GM23338 (cell line): ENCODE results near the gene GKN1. TPM values are rescaled to one million over a fixed set of nuclear protein-coding genes. Genes with fewer than 3 reads are reported as not detected.

ENCODE experiments used
- ATAC-seq: fragments of 200-7000 bp; cut with Tn5 transposase; 3 replicates; pipeline ENCODE4 v1.9.1; 2020
- DNase-seq: peaks from one replicate; pipeline ENCODE4 v3.0.0-alpha.2; 2015; ENCODE audit warnings: low spot score
- H2AFZ ChIP-seq: fragments of 200-600 bp; sonication (generic); 2 replicates; pipeline ENCODE4 v1.8.0; 2016; ENCODE audit warnings: antibody characterized with exemption, mild to moderate bottlenecking, moderate library complexity
- H3F3A ChIP-seq: fragments of 200-600 bp; sonication (generic); replicated peaks from 2 replicates; pipeline ENCODE4 v1.8.0; 2017; ENCODE audit warnings: antibody characterized with exemption, mixed run types, low read depth
- H3K27ac ChIP-seq: fragments of 200-600 bp; sonication (generic); 2 replicates; pipeline ENCODE4 v1.6.1; 2016; ENCODE audit warnings: low read depth
- H3K27me3 ChIP-seq: fragments of 200-600 bp; sonication (generic); 2 replicates; pipeline ENCODE4 v1.8.0; 2016; ENCODE audit warnings: mild to moderate bottlenecking, mixed run types, moderate library complexity; ENCODE audit not compliant: insufficient read depth
- H3K36me3 ChIP-seq: fragments of 200-600 bp; sonication (generic); 2 replicates; pipeline ENCODE4 v1.8.0; 2016; ENCODE audit warnings: mild to moderate bottlenecking; ENCODE audit not compliant: insufficient read depth
- H3K4me1 ChIP-seq: fragments of 200-600 bp; sonication (generic); 2 replicates; pipeline ENCODE4 v1.8.0; 2016; ENCODE audit warnings: mild to moderate bottlenecking, moderate library complexity; ENCODE audit not compliant: insufficient read depth
- H3K4me2 ChIP-seq: fragments of 200-600 bp; sonication (generic); 2 replicates; pipeline ENCODE4 v1.7.1; 2017; ENCODE audit warnings: mixed run types
- H3K4me3 ChIP-seq: fragments of 200-600 bp; sonication (generic); 2 replicates; pipeline ENCODE4 v1.6.1; 2016; ENCODE audit warnings: mixed run types
- H3K79me2 ChIP-seq: fragments of 200-600 bp; sonication (generic); replicated peaks from 2 replicates; pipeline ENCODE4 v1.8.0; 2017; ENCODE audit warnings: mild to moderate bottlenecking; ENCODE audit not compliant: insufficient read depth
- H3K9me2 ChIP-seq: fragments of 200-600 bp; sonication (generic); 2 replicates; pipeline ENCODE4 v1.8.0; 2017; ENCODE audit not compliant: insufficient read depth
- H4K20me1 ChIP-seq: fragments of 200-600 bp; sonication (generic); replicated peaks from 2 replicates; pipeline ENCODE4 v1.8.0; 2017; ENCODE audit warnings: mild to moderate bottlenecking; ENCODE audit not compliant: insufficient read depth
- H3K27ac Mint-ChIP-seq: 2 replicates; pipeline ENCODE4 v1.8.0; 2020; ENCODE audit warnings: inconsistent platforms, mild to moderate bottlenecking, moderate library complexity, mixed read lengths
- H3K27me3 Mint-ChIP-seq: 3 replicates; pipeline ENCODE4 v1.8.0; 2022; ENCODE audit warnings: low read depth, mild to moderate bottlenecking, moderate library complexity, mixed read lengths, inconsistent platforms; ENCODE audit not compliant: insufficient read depth, poor library complexity
- H3K36me3 Mint-ChIP-seq: 3 replicates; pipeline ENCODE4 v1.8.0; 2021; ENCODE audit warnings: low read depth, mild to moderate bottlenecking, inconsistent platforms, moderate library complexity, mixed read lengths
- H3K4me1 Mint-ChIP-seq: 3 replicates; pipeline ENCODE4 v1.8.0; 2020; ENCODE audit warnings: mild to moderate bottlenecking, inconsistent platforms, mixed read lengths
- H3K4me3 Mint-ChIP-seq: 3 replicates; pipeline ENCODE4 v1.8.0; 2021; ENCODE audit warnings: moderate library complexity, mild to moderate bottlenecking, inconsistent platforms, mixed read lengths
- H3K9me3 Mint-ChIP-seq: 3 replicates; pipeline ENCODE4 v1.8.0; 2020; ENCODE audit warnings: moderate library complexity, mild to moderate bottlenecking, inconsistent platforms, mixed read lengths
- CREB1 ChIP-seq: fragments of 250-450 bp; sonication (Bioruptor Pico); IDR thresholded peaks from 2 replicates; pipeline ENCODE4 v1.5.0; 2020; ENCODE audit warnings: low read depth, mild to moderate bottlenecking, moderate library complexity
- EZH2phosphoT487 ChIP-seq: fragments of 200-600 bp; sonication (generic); IDR thresholded peaks from one replicate; pipeline ENCODE4 v1.8.1; 2018; ENCODE audit warnings: antibody characterized with exemption; ENCODE audit not compliant: unreplicated experiment
- JUNB ChIP-seq: IDR thresholded peaks from one replicate; pipeline ENCODE4 v1.6.1; 2016; ENCODE audit warnings: antibody characterized with exemption; ENCODE audit not compliant: unreplicated experiment
- POLR2AphosphoS5 ChIP-seq: IDR thresholded peaks from 2 replicates; pipeline ENCODE4 v1.6.1; 2016; ENCODE audit warnings: antibody characterized with exemption, low read depth
- ZNF331 ChIP-seq: fragments of 250-450 bp; sonication (Bioruptor Pico); IDR thresholded peaks from 2 replicates; pipeline ENCODE4 v1.5.0; 2020; ENCODE audit warnings: low read depth, mild to moderate bottlenecking, moderate library complexity
- polyA plus RNA-seq: library from polyadenylated mRNA; unstranded; fragments of >200 nt; fragmentation: Nextera tagmentation; extraction: Ambion mirVana; gene quantifications from 2 replicates; pipeline ENCODE4 v1.2.1, GENCODE V29; 2016
- total RNA-seq: library from RNA; depleted of rRNA; stranded (reverse); fragments of >200 nt; shearing (Covaris generic); gene quantifications from 2 replicates; pipeline ENCODE4 v1.2.3, GENCODE V29; 2014; rRNA removed
- TF ChIP-seq, protein P1 (sequence below), 2 experiments: fragments of 200-600 bp in 1 of 2; sonication (generic) in 1 of 2; conservative IDR thresholded peaks; 2 replicates each; pipeline versions ENCODE4 v1.5.1 to v1.6.1; 2016 to 2017; ENCODE audit warnings: antibody characterized with exemption in 2 of 2, low read depth in 2 of 2, mild to moderate bottlenecking in 2 of 2, moderate library complexity in 1 of 2
- TF ChIP-seq, protein P2 (sequence below): fragments of 250-450 bp; sonication (Bioruptor Pico); IDR thresholded peaks from 2 replicates; pipeline ENCODE4 v1.5.0; 2020; ENCODE audit warnings: mild to moderate bottlenecking, moderate library complexity

GKN1 gene
- total and polyA plus RNA-seq, 2 experiments from 2014 or later: not detected

DNA sequence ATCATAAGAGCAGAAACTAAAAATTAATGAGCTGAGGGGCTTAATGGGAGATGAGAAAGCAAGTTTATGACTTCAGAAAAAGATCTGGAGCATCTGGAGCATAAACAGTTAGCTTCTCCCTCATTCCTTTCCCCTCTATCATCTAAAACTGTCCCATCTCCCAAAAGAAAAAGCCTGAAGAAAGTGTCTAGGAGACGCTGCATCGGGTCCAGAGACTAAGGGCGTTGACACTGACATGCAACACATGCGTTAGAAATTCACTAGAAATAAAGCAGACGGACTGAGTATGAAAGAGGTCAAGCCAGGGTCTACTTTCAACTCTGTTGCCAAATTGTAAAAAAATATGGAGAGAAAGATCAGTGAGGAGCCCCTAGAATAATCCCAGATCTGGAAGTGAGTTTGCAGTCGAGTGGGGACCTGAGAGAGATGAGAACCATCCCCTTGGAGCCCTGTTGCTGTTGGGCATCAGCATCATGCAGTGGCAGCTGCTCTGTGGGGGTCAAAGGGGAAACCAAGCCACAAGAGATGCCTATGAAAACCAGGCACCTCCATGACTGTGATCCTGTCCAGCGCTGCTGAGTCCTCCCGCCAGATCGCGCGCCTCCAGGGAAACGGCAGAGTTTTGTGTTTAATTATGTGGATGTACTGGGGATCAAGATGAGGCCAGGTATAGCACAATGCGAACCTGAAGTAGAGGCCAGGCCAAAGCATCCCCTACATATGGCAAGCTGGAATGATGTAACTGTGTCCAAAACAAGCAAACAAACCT is 52.4 kb downstream of the GKN1 start:
- Histone ChIP-seq H3K4me1 (peaks cover 7% of the 10 kb centered on the region), H3K4me2 (no peak overlapping the region), H3K79me2 (peaks cover 42% of the 10 kb centered on the region), H4K20me1 (peaks cover 3% of the 10 kb centered on the region), H3K4me3 (no peak overlapping the region), H3K36me3 (no peaks in the 10 kb centered on the region), H3K27ac (no peak overlapping the region), H3K27me3 (no peaks in the 10 kb centered on the region), H3F3A (no peaks in the 10 kb centered on the region), H2AFZ (no peak overlapping the region), H3K9me2 (0 out of 2 replicates have a peak, but pooled peaks cover 3% of the 10 kb centered on the region)
- no peak overlapping the region for H3K4me3 Mint-ChIP-seq
- DNase-seq: no peak
- peak overlapping the region; percentile 57; the same call in 1 of the 2 replicates for H3K27ac Mint-ChIP-seq
- H3K9me3 Mint-ChIP-seq: no peaks in the 10 kb centered on the region; the same call in 2 of the 3 replicates
- H3K4me1 Mint-ChIP-seq: peaks cover 3% of the 10 kb centered on the region; the same call in 2 of the 3 replicates
- ATAC-seq: no peak
- no peaks in the 10 kb centered on the region for H3K36me3 Mint-ChIP-seq
- peaks cover 1% of the 10 kb centered on the region for H3K27me3 Mint-ChIP-seq
- TF ChIP-seq POLR2AphosphoS5: no peak
- TF ChIP-seq CREB1 (CRISPR knock-in tag): no peak
- TF ChIP-seq, protein P1, sequence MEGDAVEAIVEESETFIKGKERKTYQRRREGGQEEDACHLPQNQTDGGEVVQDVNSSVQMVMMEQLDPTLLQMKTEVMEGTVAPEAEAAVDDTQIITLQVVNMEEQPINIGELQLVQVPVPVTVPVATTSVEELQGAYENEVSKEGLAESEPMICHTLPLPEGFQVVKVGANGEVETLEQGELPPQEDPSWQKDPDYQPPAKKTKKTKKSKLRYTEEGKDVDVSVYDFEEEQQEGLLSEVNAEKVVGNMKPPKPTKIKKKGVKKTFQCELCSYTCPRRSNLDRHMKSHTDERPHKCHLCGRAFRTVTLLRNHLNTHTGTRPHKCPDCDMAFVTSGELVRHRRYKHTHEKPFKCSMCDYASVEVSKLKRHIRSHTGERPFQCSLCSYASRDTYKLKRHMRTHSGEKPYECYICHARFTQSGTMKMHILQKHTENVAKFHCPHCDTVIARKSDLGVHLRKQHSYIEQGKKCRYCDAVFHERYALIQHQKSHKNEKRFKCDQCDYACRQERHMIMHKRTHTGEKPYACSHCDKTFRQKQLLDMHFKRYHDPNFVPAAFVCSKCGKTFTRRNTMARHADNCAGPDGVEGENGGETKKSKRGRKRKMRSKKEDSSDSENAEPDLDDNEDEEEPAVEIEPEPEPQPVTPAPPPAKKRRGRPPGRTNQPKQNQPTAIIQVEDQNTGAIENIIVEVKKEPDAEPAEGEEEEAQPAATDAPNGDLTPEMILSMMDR (conservative IDR thresholded peaks at IDR 0.05; ENCODE audit: low read depth in 2 of 2): no peak
- TF ChIP-seq ZNF331: no peak
- TF ChIP-seq EZH2phosphoT487: no peak
- TF ChIP-seq, protein P2, sequence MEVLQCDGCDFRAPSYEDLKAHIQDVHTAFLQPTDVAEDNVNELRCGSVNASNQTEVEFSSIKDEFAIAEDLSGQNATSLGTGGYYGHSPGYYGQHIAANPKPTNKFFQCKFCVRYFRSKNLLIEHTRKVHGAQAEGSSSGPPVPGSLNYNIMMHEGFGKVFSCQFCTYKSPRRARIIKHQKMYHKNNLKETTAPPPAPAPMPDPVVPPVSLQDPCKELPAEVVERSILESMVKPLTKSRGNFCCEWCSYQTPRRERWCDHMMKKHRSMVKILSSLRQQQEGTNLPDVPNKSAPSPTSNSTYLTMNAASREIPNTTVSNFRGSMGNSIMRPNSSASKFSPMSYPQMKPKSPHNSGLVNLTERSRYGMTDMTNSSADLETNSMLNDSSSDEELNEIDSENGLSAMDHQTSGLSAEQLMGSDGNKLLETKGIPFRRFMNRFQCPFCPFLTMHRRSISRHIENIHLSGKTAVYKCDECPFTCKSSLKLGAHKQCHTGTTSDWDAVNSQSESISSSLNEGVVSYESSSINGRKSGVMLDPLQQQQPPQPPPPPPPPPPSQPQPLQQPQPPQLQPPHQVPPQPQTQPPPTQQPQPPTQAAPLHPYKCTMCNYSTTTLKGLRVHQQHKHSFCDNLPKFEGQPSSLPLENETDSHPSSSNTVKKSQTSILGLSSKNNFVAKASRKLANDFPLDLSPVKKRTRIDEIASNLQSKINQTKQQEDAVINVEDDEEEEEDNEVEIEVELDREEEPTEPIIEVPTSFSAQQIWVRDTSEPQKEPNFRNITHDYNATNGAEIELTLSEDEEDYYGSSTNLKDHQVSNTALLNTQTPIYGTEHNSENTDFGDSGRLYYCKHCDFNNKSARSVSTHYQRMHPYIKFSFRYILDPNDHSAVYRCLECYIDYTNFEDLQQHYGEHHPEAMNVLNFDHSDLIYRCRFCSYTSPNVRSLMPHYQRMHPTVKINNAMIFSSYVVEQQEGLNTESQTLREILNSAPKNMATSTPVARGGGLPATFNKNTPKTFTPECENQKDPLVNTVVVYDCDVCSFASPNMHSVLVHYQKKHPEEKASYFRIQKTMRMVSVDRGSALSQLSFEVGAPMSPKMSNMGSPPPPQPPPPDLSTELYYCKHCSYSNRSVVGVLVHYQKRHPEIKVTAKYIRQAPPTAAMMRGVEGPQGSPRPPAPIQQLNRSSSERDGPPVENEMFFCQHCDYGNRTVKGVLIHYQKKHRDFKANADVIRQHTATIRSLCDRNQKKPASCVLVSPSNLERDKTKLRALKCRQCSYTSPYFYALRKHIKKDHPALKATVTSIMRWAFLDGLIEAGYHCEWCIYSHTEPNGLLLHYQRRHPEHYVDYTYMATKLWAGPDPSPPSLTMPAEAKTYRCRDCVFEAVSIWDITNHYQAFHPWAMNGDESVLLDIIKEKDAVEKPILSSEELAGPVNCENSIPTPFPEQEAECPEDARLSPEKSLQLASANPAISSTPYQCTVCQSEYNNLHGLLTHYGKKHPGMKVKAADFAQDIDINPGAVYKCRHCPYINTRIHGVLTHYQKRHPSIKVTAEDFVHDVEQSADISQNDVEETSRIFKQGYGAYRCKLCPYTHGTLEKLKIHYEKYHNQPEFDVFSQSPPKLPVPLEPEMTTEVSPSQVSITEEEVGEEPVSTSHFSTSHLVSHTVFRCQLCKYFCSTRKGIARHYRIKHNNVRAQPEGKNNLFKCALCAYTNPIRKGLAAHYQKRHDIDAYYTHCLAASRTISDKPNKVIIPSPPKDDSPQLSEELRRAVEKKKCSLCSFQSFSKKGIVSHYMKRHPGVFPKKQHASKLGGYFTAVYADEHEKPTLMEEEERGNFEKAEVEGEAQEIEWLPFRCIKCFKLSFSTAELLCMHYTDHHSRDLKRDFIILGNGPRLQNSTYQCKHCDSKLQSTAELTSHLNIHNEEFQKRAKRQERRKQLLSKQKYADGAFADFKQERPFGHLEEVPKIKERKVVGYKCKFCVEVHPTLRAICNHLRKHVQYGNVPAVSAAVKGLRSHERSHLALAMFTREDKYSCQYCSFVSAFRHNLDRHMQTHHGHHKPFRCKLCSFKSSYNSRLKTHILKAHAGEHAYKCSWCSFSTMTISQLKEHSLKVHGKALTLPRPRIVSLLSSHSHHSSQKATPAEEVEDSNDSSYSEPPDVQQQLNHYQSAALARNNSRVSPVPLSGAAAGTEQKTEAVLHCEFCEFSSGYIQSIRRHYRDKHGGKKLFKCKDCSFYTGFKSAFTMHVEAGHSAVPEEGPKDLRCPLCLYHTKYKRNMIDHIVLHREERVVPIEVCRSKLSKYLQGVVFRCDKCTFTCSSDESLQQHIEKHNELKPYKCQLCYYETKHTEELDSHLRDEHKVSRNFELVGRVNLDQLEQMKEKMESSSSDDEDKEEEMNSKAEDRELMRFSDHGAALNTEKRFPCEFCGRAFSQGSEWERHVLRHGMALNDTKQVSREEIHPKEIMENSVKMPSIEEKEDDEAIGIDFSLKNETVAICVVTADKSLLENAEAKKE (CRISPR knock-in tag): no peak
- no peak for TF ChIP-seq JUNB

Other genes with a start within 250 kb of the GKN1 start
- 1.9 and 2.5 TPM in 2 replicates for gene ARHGAP25, start 239.8 kb upstream of the GKN1 start, total RNA-seq
- 1.9 and 2.0 TPM in 2 replicates for gene ARHGAP25, start 239.8 kb upstream of the GKN1 start, polyA plus RNA-seq
- not detected in 2 replicates for gene BMP10, start 103.2 kb upstream of the GKN1 start, total RNA-seq
- not detected in 2 replicates for gene BMP10, start 103.2 kb upstream of the GKN1 start, polyA plus RNA-seq
- not detected in 2 replicates for gene GKN2, start 21.7 kb upstream of the GKN1 start, total RNA-seq
- gene GKN2, start 21.7 kb upstream of the GKN1 start, polyA plus RNA-seq: not detected in 2 replicates
- gene ANTXR1, start 38.5 kb downstream of the GKN1 start, total RNA-seq: 23.1 and 24.7 TPM in 2 replicates
- 13.3 and 16.1 TPM in 2 replicates for gene ANTXR1, start 38.5 kb downstream of the GKN1 start, polyA plus RNA-seq